Suppressor macrophage (primary cell): ENCODE measurements around the gene TXNRD2.

Source experiments
- DNase-seq, 4 experiments: peaks; one replicate each; pipeline ENCODE4 v3.0.0-alpha.2; 2020 to 2022

Gene TXNRD2

GRCh38 chr22:19965771-19966709 lies 24.4 kb upstream of the TXNRD2 start:
- DNase-seq: peak in 1 of 4 experiments; percentile 29

- no peak for DNase-seq
These were observed 23.2 kb upstream of the TXNRD2 start for GRCh38 chr22:19964701-19965386.

GRCh38 chr22:19963863-19964642 lies 22.4 kb upstream of the TXNRD2 start:
- no peak for DNase-seq

- DNase-seq: peak in 2 of 4 experiments; percentile 49 to 82
These were observed 21.5 kb upstream of the TXNRD2 start for GRCh38 chr22:19962909-19963806.

GRCh38 chr22:19962246-19962908 lies 20.8 kb upstream of the TXNRD2 start:
- DNase-seq: peak; percentile 60 to 81 (median 74)

- no peak for DNase-seq
These were observed 20.2 kb upstream of the TXNRD2 start for GRCh38 chr22:19961868-19962245.

- peak in 2 of 4 experiments; percentile 48 to 59 for DNase-seq
These were observed 19.6 kb upstream of the TXNRD2 start for GRCh38 chr22:19961201-19961580.

GRCh38 chr22:19960491-19961200 lies 19.0 kb upstream of the TXNRD2 start:
- no peak for DNase-seq

GRCh38 chr22:19959587-19960490 lies 18.2 kb upstream of the TXNRD2 start:
- no peak for DNase-seq

- peak in 3 of 4 experiments; percentile 21 to 51 (median 27) for DNase-seq
These were observed 17.5 kb upstream of the TXNRD2 start for GRCh38 chr22:19959043-19959586.

GRCh38 chr22:19958083-19959042 lies 16.7 kb upstream of the TXNRD2 start:
- no peak for DNase-seq

GRCh38 chr22:19957445-19957844 lies 15.8 kb upstream of the TXNRD2 start:
- DNase-seq: no peak

GRCh38 chr22:19955241-19956128 lies 13.9 kb upstream of the TXNRD2 start:
- DNase-seq: no peak

GRCh38 chr22:19951346-19951745 lies 9.7 kb upstream of the TXNRD2 start:
- DNase-seq: no peak

GRCh38 chr22:19948057-19948760 lies 6.6 kb upstream of the TXNRD2 start:
- no peak for DNase-seq
